Lower leg skin (tissue), 3 donors: Measurements from ENCODE around the gene TIPRL.
A peak's percentile ranks its signal among the peaks of the same experiment; 100 is the strongest.

Experiments used
- POLR2A ChIP-seq, 2 donors: fragments of 450-650 bp; IDR thresholded peaks; one replicate each; pipeline ENCODE4 v1.6.1; 2016 to 2017; ENCODE audit warnings: antibody characterized with exemption in 2 of 2, mild to moderate bottlenecking in 1 of 2, moderate library complexity in 1 of 2
- TF ChIP-seq, protein P1 (sequence below), 3 donors: fragments of 450-650 bp; IDR thresholded peaks; one replicate each; pipeline ENCODE4 v1.5.1; 2016; ENCODE audit warnings: antibody characterized with exemption in 3 of 3, mild to moderate bottlenecking in 3 of 3, moderate library complexity in 2 of 3

DNA sequence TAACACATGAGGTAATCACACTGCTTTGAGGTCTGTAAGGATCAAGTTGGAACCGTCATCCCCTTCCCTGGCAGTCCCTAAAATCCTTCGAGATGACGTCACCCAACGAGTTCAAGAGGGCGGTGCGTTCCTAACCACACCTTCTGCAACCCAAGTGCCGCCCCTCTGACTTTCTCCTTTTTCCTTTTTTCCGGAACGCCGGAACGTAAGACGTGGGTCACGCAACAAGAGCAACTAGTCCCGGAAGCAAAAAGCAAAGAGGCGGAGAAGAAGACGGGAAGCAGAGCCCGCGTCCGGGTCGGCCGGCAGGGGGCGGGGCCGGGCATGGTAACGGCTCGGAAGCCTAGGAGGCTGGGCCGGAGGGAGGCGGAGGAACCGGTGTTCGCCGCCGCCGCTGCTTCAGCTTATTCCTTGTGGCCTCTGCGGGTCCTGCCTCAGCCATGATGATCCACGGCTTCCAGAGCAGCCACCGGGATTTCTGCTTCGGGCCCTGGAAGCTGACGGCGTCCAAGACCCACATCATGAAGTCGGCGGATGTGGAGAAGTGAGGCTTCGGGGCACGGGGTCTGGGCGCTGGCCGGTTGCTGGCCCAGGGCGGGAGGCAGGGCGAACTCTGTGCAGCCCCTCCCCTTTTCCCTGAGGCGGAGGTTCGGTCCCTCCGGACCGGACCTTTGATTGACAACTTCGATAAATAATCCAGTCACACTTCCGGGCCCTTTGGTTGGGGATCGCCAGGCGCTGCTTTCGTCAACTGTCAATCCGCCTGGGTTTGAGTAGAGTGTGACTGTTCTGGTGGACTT lies at the start of gene TIPRL:
- TF ChIP-seq, protein P1, sequence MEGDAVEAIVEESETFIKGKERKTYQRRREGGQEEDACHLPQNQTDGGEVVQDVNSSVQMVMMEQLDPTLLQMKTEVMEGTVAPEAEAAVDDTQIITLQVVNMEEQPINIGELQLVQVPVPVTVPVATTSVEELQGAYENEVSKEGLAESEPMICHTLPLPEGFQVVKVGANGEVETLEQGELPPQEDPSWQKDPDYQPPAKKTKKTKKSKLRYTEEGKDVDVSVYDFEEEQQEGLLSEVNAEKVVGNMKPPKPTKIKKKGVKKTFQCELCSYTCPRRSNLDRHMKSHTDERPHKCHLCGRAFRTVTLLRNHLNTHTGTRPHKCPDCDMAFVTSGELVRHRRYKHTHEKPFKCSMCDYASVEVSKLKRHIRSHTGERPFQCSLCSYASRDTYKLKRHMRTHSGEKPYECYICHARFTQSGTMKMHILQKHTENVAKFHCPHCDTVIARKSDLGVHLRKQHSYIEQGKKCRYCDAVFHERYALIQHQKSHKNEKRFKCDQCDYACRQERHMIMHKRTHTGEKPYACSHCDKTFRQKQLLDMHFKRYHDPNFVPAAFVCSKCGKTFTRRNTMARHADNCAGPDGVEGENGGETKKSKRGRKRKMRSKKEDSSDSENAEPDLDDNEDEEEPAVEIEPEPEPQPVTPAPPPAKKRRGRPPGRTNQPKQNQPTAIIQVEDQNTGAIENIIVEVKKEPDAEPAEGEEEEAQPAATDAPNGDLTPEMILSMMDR (IDR thresholded peaks at IDR 0.05), result peak in 1 of 3 donors; percentile 37
- TF ChIP-seq POLR2A (IDR thresholded peaks at IDR 0.05), result no peak
